Left lobe of liver (tissue), 2 donors: ENCODE data around the gene DOCK6. TPM values are rescaled to one million over a fixed set of nuclear protein-coding genes. Genes with fewer than 3 reads are reported as not detected.

Experiments
- ATAC-seq: fragments of 200-7000 bp; cut with Tn5 transposase; one replicate; pipeline ENCODE4 v1.9.1; 2020; ENCODE audit warnings: mild to moderate bottlenecking, moderate library complexity
- DNase-seq: peaks from one replicate; pipeline ENCODE4 v3.0.0-alpha.2; 2020; ENCODE audit warnings: low spot score
- total RNA-seq: library from RNA; stranded (reverse); gene quantifications from one replicate; pipeline ENCODE4 v1.2.1, GENCODE V29; 2021
- donor health status: DM: no; HTN: no; CAD: no; lungs with moderate emphysema.
- donor health status: DM: no; HTN: yes; CAD: no.

Gene DOCK6
- total RNA-seq, 1 donor from 2014 or later: 30.0 TPM

- DNase-seq: no peak
- ATAC-seq: no peak
These were observed 11.1 kb downstream of the DOCK6 start for GRCh38 chr19:11251217-11251616.

GRCh38 chr19:11248852-11249251 lies 13.5 kb downstream of the DOCK6 start:
- ATAC-seq (no peak), DNase-seq (no peak)

GRCh38 chr19:11247934-11248333 lies 14.4 kb downstream of the DOCK6 start:
- DNase-seq (no peak), ATAC-seq (no peak)

- ATAC-seq: no peak
- peak; percentile 60 for DNase-seq
These were observed 14.9 kb downstream of the DOCK6 start for GRCh38 chr19:11247391-11247790.

- ATAC-seq (no peak), DNase-seq (no peak)
These were observed 15.4 kb downstream of the DOCK6 start for GRCh38 chr19:11246941-11247340.

- DNase-seq: no peak
- ATAC-seq: no peak
These were observed 17.3 kb downstream of the DOCK6 start for GRCh38 chr19:11244846-11245589.

- no peak for DNase-seq
- no peak for ATAC-seq
These were observed 18.5 kb downstream of the DOCK6 start for GRCh38 chr19:11243798-11244169.

- DNase-seq: peak; percentile 99
- ATAC-seq: peak; percentile 76
These were observed 19.2 kb downstream of the DOCK6 start for GRCh38 chr19:11242864-11243797.

GRCh38 chr19:11242025-11242424 lies 20.3 kb downstream of the DOCK6 start:
- no peak for DNase-seq
- ATAC-seq: no peak

- no peak for ATAC-seq
- no peak for DNase-seq
These were observed 22.3 kb downstream of the DOCK6 start for GRCh38 chr19:11240008-11240444.

- DNase-seq (peak; percentile 95), ATAC-seq (peak; percentile 45)
These were observed 22.8 kb downstream of the DOCK6 start, which contains the start of gene ANGPTL8 for GRCh38 chr19:11239377-11240000. Gene ANGPTL8, plus strand, starts transcription at chr19:11239619. Its CDS starts 19 bp downstream, at chr19:11239638.

- peak; percentile 0 for ATAC-seq
- DNase-seq: peak; percentile 79
These were observed 23.4 kb downstream of the DOCK6 start for GRCh38 chr19:11238781-11239376.

GRCh38 chr19:11238041-11238440 lies 24.3 kb downstream of the DOCK6 start:
- no peak for DNase-seq
- no peak for ATAC-seq

GRCh38 chr19:11237321-11237720 lies 25.0 kb downstream of the DOCK6 start:
- no peak for DNase-seq
- peak; percentile 4 for ATAC-seq

- DNase-seq: peak; percentile 99
- ATAC-seq: peak; percentile 58
These were observed 25.7 kb downstream of the DOCK6 start for GRCh38 chr19:11236324-11237301.

- DNase-seq (no peak), ATAC-seq (no peak)
These were observed 27.7 kb downstream of the DOCK6 start for GRCh38 chr19:11234486-11235075.

GRCh38 chr19:11233073-11233472 lies 29.3 kb downstream of the DOCK6 start:
- DNase-seq: no peak
- no peak for ATAC-seq

GRCh38 chr19:11232555-11232954 lies 29.8 kb downstream of the DOCK6 start:
- no peak for ATAC-seq
- DNase-seq: no peak
